ENCODE results near the gene TOR2A. TPM values are rescaled to one million over a fixed set of nuclear protein-coding genes. Genes with fewer than 3 reads are reported as not detected.

The TOR2A gene
- total and polyA plus RNA-seq, 8 donors = 10.6 to 21.8 (median 14.8) TPM

DNA sequence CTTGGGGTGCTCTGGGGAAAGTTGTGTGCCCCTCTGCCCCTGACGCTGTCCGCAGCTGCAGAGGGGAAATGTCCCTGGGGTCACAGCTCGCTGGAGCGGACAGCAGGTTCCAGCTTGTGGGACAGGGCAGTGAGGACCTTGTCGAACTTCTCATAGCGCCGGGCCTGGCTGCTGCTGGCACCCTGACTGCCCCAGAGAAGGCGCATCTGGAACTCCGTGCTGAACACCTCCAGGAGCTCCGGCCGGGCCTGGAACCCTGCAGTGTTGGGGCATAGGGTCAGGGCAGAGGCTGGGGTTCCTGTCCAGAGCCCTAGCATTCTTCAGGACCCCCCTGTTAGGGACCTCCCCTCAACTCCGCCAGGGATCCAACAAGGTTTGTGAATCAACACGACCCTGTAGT is 3.6 kb upstream of the TOR2A start:
- Histone ChIP-seq H3K4me1 (peaks cover 12 to 51% of the 10 kb centered on the region in 2 donors), H3K36me3 (peaks cover 0 to 60% of the 10 kb centered on the region in 2 donors), H3K9me3 (no peaks in the 10 kb centered on the region), H3K27ac (no peak overlapping the region), H3K4me3 (no peak overlapping the region), H3K27me3 (no peaks in the 10 kb centered on the region)
- TF ChIP-seq, protein P1, sequence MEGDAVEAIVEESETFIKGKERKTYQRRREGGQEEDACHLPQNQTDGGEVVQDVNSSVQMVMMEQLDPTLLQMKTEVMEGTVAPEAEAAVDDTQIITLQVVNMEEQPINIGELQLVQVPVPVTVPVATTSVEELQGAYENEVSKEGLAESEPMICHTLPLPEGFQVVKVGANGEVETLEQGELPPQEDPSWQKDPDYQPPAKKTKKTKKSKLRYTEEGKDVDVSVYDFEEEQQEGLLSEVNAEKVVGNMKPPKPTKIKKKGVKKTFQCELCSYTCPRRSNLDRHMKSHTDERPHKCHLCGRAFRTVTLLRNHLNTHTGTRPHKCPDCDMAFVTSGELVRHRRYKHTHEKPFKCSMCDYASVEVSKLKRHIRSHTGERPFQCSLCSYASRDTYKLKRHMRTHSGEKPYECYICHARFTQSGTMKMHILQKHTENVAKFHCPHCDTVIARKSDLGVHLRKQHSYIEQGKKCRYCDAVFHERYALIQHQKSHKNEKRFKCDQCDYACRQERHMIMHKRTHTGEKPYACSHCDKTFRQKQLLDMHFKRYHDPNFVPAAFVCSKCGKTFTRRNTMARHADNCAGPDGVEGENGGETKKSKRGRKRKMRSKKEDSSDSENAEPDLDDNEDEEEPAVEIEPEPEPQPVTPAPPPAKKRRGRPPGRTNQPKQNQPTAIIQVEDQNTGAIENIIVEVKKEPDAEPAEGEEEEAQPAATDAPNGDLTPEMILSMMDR (IDR thresholded peaks at IDR 0.05) = no peak
- intact Hi-C loops (cut with DNase I) = loop anchor here in 1 of 2 donors (5.0 kb wide), 1 partner anchor 134 kb away; no protein-coding TSS in a partner anchor
- ATAC-seq (no peak), DNase-seq (no peak)

DNA sequence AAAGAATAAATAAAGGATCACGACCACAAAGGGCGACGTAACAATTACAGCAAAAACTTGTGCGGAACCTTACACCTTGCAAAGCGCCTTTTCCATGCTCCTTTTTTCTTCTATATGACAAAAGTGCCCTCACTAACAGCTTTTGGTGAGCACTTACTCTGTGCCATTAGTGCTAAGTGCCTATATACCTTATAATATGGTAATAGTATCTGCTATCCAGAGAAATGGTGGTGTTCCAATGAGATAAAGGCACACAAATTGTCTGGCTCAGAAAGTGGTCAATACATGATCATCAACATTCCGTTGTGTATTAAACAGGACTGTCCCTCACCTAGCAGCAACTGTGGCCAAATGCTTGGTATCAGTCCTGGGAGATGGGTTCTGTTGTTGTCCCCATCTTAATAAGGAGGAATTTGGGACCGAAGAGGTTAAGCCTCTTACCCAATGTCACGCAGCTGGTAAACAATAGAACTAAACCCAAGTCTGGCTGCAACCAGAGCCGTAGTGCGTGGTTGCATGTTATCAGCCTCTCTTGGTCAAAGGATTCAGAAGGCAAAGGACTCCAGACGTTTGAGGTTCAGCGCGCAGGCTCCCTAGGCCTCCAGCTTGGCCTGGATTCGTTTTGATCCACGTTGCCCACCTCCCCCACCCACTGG is 564 bp upstream of the TOR2A start:
- Histone ChIP-seq H3K9me3 (no peaks in the 10 kb centered on the region), H3K36me3 (peaks cover 0 to 54% of the 10 kb centered on the region in 2 donors), H3K27ac (peak overlapping the region in 1 of 2 donors; percentile 96), H3K27me3 (no peaks in the 10 kb centered on the region), H3K4me1 (peaks cover 6 to 36% of the 10 kb centered on the region in 2 donors), H3K4me3 (peak overlapping the region in 1 of 2 donors; percentile 64)
- ATAC-seq (no peak), DNase-seq (no peak)
- intact Hi-C loops (cut with DNase I) = loop anchor here in 1 of 2 donors (5.0 kb wide), 1 partner anchor 137 kb away; no protein-coding TSS in a partner anchor
- TF ChIP-seq, protein P1 (IDR thresholded peaks at IDR 0.05) = no peak

DNA sequence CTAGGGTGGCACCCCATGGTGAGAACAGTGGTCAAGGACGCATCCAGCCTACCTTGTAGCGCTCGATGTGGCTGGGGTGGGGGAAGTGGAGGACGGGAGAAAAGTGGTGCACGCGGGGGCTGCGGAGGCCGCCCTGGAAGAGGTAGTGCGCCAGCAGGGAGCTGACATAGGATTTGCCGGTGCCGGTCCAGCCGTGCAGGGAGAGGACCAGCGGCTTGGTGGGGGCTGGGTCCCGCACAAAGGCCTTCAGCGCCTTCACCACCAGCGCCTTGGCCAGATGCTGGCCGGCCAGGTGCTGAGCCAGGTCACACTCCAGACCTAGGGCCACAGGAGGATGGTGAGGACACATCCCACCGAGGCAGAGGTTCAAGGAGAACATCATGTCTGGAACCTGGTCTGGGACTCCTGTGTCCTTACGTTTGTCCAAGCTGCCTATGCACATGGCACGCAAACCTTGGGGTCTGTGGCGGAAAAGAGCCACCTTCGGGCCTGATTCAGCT is 797 bp downstream of the TOR2A start:
- Histone ChIP-seq H3K36me3 (peaks cover 0 to 47% of the 10 kb centered on the region in 2 donors), H3K4me1 (peaks cover 6 to 24% of the 10 kb centered on the region in 2 donors), H3K9me3 (no peaks in the 10 kb centered on the region), H3K27ac (peak overlapping the region; percentile 91 to 96), H3K4me3 (peak overlapping the region; percentile 64 to 67), H3K27me3 (no peaks in the 10 kb centered on the region)
- TF ChIP-seq, protein P1 (IDR thresholded peaks at IDR 0.05) = no peak
- intact Hi-C loops (cut with DNase I) = loop anchor here in 1 of 2 donors (5.0 kb wide), 1 partner anchor 142 kb away; no protein-coding TSS in a partner anchor
- ATAC-seq = no peak
- DNase-seq = no peak

DNA sequence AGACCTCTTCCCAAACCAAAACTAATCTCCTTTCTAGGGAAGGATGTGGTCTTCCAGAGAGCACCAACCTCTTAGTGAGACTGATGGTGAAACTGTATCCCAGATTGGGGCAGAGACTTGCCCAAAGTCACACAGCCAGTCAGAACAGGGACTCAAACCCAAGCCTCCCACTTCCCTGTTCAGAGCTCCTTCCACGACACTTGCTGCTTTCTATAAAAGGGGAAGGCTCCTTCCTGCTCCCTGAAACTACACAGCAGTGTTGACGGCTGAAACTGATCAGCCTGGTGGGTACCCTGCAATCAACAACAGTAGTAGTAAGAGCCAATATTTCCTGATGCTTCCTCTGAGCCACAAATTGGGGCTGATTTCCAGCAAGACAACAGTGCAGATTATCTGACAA is 1.5 kb downstream of the TOR2A start:
- H3K4me1 ChIP-seq = peaks cover 6 to 24% of the 10 kb centered on the region in 2 donors
- ATAC-seq (no peak), DNase-seq (no peak)
- TF ChIP-seq, protein P1 (IDR thresholded peaks at IDR 0.05) = no peak
- no peak overlapping the region for H3K4me3 ChIP-seq
- H3K36me3 ChIP-seq = peaks cover 0 to 40% of the 10 kb centered on the region in 2 donors
- intact Hi-C loops (cut with DNase I) = loop anchor here in 1 of 2 donors (5.0 kb wide), 1 partner anchor 141 kb away; no protein-coding TSS in a partner anchor
- H3K27me3 ChIP-seq = no peaks in the 10 kb centered on the region
- H3K9me3 ChIP-seq = no peaks in the 10 kb centered on the region
- no peak overlapping the region for H3K27ac ChIP-seq

DNA sequence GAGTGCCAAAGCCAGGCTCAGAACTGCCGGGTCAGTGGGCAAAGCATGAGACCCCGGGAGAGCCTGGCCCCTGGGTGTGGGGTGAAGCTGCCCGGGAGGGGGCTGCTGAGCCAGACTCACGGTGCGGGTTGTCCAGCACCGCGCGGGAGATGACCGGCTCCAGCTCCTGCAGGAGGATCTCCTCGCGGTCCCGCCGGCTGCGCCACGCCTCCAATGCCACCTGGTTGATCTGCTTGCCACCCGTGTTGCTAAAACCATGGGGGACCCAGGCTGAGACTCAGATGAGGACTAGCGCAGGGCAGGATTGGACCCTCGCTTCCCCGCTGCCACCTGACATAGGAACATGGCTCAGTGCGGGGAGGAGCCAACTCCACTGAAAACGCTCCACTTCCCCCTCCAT is 2.6 kb downstream of the TOR2A start:
- no peaks in the 10 kb centered on the region for H3K9me3 ChIP-seq
- no peak for DNase-seq
- intact Hi-C loops (cut with DNase I) = loop anchor here in 1 of 2 donors (5.0 kb wide), 1 partner anchor 140 kb away; no protein-coding TSS in a partner anchor

More for the DNA sequence above, 2.6 kb downstream of the TOR2A start:
- H3K27ac ChIP-seq = no peak overlapping the region
- peaks cover 0 to 30% of the 10 kb centered on the region in 2 donors for H3K36me3 ChIP-seq
- H3K4me1 ChIP-seq = peaks cover 6 to 24% of the 10 kb centered on the region in 2 donors
- no peaks in the 10 kb centered on the region for H3K27me3 ChIP-seq
- TF ChIP-seq, protein P1 (IDR thresholded peaks at IDR 0.05) = no peak
- no peak overlapping the region for H3K4me3 ChIP-seq
- no peak for ATAC-seq

All from left lung (tissue), 10 donors.